ENCODE measurements around the gene XCL2. TPM values are rescaled to one million over a fixed set of nuclear protein-coding genes. Genes with fewer than 3 reads are reported as not detected.

Gene XCL2
- total RNA-seq, 1 donor from 2014 or later, result not detected

GRCh38 chr1:168520832-168521231 is 23.0 kb downstream of the XCL2 start:
- no peak for DNase-seq (ENCODE audit: low spot score)
- intact Hi-C loops (cut with DNase I), result no loop called here

GRCh38 chr1:168520052-168520751 is 23.6 kb downstream of the XCL2 start:
- intact Hi-C loops (cut with DNase I), result no loop called here
- DNase-seq (ENCODE audit: low spot score), result no peak

GRCh38 chr1:168518813-168519212 is 25.0 kb downstream of the XCL2 start:
- DNase-seq (ENCODE audit: low spot score), result no peak
- intact Hi-C loops (cut with DNase I), result no loop called here

GRCh38 chr1:168518201-168518689 is 25.6 kb downstream of the XCL2 start:
- intact Hi-C loops (cut with DNase I), result no loop called here
- DNase-seq (ENCODE audit: low spot score), result no peak

GRCh38 chr1:168514455-168514854 is 29.3 kb downstream of the XCL2 start:
- intact Hi-C loops (cut with DNase I), result no loop called here
- DNase-seq (ENCODE audit: low spot score), result no peak

GRCh38 chr1:168513656-168514404 is 30.0 kb downstream of the XCL2 start:
- intact Hi-C loops (cut with DNase I), result no loop called here
- DNase-seq (ENCODE audit: low spot score), result no peak

- intact Hi-C loops (cut with DNase I), result no loop called here
- DNase-seq (ENCODE audit: low spot score), result no peak
Measured at GRCh38 chr1:168512864-168513595, 30.8 kb downstream of the XCL2 start.

- no peak for DNase-seq (ENCODE audit: low spot score)
- intact Hi-C loops (cut with DNase I), result no loop called here
Measured at GRCh38 chr1:168509875-168510791, 33.7 kb downstream of the XCL2 start.

- intact Hi-C loops (cut with DNase I), result no loop called here
- DNase-seq (ENCODE audit: low spot score), result no peak
Measured at GRCh38 chr1:168509210-168509609, 34.6 kb downstream of the XCL2 start.

- intact Hi-C loops (cut with DNase I), result no loop called here
- no peak for DNase-seq (ENCODE audit: low spot score)
Measured at GRCh38 chr1:168507828-168508227, 36.0 kb downstream of the XCL2 start.

GRCh38 chr1:168507231-168507630 is 36.6 kb downstream of the XCL2 start:
- intact Hi-C loops (cut with DNase I), result no loop called here
- no peak for DNase-seq (ENCODE audit: low spot score)

GRCh38 chr1:168506204-168506819 is 37.5 kb downstream of the XCL2 start:
- intact Hi-C loops (cut with DNase I), result no loop called here
- no peak for DNase-seq (ENCODE audit: low spot score)

- DNase-seq (ENCODE audit: low spot score), result no peak
- intact Hi-C loops (cut with DNase I), result no loop called here
Measured at GRCh38 chr1:168505006-168505405, 38.8 kb downstream of the XCL2 start.

- intact Hi-C loops (cut with DNase I), result no loop called here
- no peak for DNase-seq (ENCODE audit: low spot score)
Measured at GRCh38 chr1:168504064-168504837, 39.5 kb downstream of the XCL2 start.

GRCh38 chr1:168499688-168500049 is 44.1 kb downstream of the XCL2 start:
- no peak for DNase-seq (ENCODE audit: low spot score)
- intact Hi-C loops (cut with DNase I), result no loop called here

- intact Hi-C loops (cut with DNase I), result no loop called here
- no peak for DNase-seq (ENCODE audit: low spot score)
Measured at GRCh38 chr1:168498956-168499687, 44.7 kb downstream of the XCL2 start.

GRCh38 chr1:168498159-168498631 is 45.6 kb downstream of the XCL2 start:
- DNase-seq (ENCODE audit: low spot score), result no peak
- intact Hi-C loops (cut with DNase I), result no loop called here
